H1 (cell line): Measurements from ENCODE around the gene OR2D3. TPM values are rescaled to one million over a fixed set of nuclear protein-coding genes. Genes with fewer than 3 reads are reported as not detected.

Source experiments
- BCL11A ChIP-seq, 2 experiments: IDR thresholded peaks; one replicate each; pipeline ENCODE4 v1.6.1; 2011; ENCODE audit warnings: low read depth in 2 of 2, low read length in 2 of 2, mild to moderate bottlenecking in 2 of 2
- CBX8 ChIP-seq: fragments of 300-800, 300-1000 bp; sonication (generic); IDR thresholded peaks from 2 replicates; pipeline ENCODE4 v1.7.1; 2016; ENCODE audit warnings: low read depth, low read length, borderline replicate concordance
- CEBPB ChIP-seq: IDR thresholded peaks from 2 replicates; pipeline ENCODE4 v1.6.1; 2012; ENCODE audit warnings: low read depth, low read length
- CHD7 ChIP-seq: fragments of 300-600 bp; sonication (generic); IDR thresholded peaks from 2 replicates; pipeline ENCODE4 v1.7.1; 2012; ENCODE audit warnings: low read length, moderate library complexity, mild to moderate bottlenecking, inconsistent platforms; ENCODE audit not compliant: insufficient replicate concordance
- E2F6 ChIP-seq: IDR thresholded peaks from 2 replicates; pipeline ENCODE4 v1.6.1; 2012; ENCODE audit warnings: inconsistent platforms
- EZH2 ChIP-seq: fragments of 200-600 bp; sonication (generic); IDR thresholded peaks from 2 replicates; pipeline ENCODE4 v1.7.1; 2012; ENCODE audit warnings: low read depth, mild to moderate bottlenecking, moderate library complexity, low read length, inconsistent platforms; ENCODE audit not compliant: severe bottlenecking
- GTF2F1 ChIP-seq: IDR thresholded peaks from 2 replicates; pipeline ENCODE4 v1.6.1; 2012; ENCODE audit warnings: low read depth, low read length, improper control_type of control experiment, borderline replicate concordance
- HDAC6 ChIP-seq: IDR thresholded peaks from one replicate; pipeline ENCODE4 v1.7.1; 2012; ENCODE audit warnings: low read depth, mild to moderate bottlenecking, inconsistent platforms, low read length, moderate library complexity
- SAP30 ChIP-seq: fragments of 300-600 bp; sonication (generic); IDR thresholded peaks from 2 replicates; pipeline ENCODE4 v1.7.1; 2012; ENCODE audit warnings: low read length, moderate library complexity, mild to moderate bottlenecking, inconsistent platforms; ENCODE audit not compliant: insufficient read depth, insufficient replicate concordance
- SIX5 ChIP-seq: IDR thresholded peaks from 2 replicates; pipeline ENCODE4 v1.6.1; 2011; ENCODE audit warnings: mild to moderate bottlenecking, low read depth, low read length
- ZNF274 ChIP-seq: IDR thresholded peaks from 2 replicates; pipeline ENCODE4 v1.7.0; 2012; ENCODE audit warnings: low read length, borderline replicate concordance; ENCODE audit errors: extremely low read depth
- polyA plus RNA-seq, 7 experiments: library from polyadenylated mRNA; depleted of rRNA in 3 of 7; stranded (reverse) in 5 of 7; unstranded in 2 of 7; fragments of >200 nt in 5 of 7; fragments of 200-250 nt in 2 of 7; gene quantifications; 1 replicate in 5 of 7; 2 replicates in 1 of 7; 4 replicates in 1 of 7; pipeline versions ENCODE4 v1.2.1 to v1.2.3, GENCODE V29; 2011 to 2013; ENCODE audit warnings: missing spikeins in 2 of 7, mixed read lengths in 2 of 7
- total RNA-seq: library from RNA; stranded (reverse); fragmentation: NEBNext Ultra II Directional; extraction: Animal tissue kit (Norgen Biotek cat#: 25700); gene quantifications from 2 replicates; pipeline ENCODE4 v1.2.1, GENCODE V29; 2021

The OR2D3 gene
- total and polyA plus RNA-seq, 2 of the 8 experiments (the other 6 are each of a cell fraction or from before 2014, with no cell fraction given): not detected

GRCh38 chr11:6932145-6932544, 11.3 kb downstream of the OR2D3 start (continued):
- TF ChIP-seq CHD7 (no peak), E2F6 (no peak), BCL11A (IDR thresholded peaks at IDR 0.05; ENCODE audit: low read depth in 2 of 2, low read length in 2 of 2) (no peak), SIX5 (no peak), HDAC6 (no peak), ZNF274 (no peak), GTF2F1 (no peak), CEBPB (no peak), SAP30 (no peak), EZH2 (no peak), CBX8 (no peak)
